HG03196 (cell line): ENCODE measurements around the gene TBC1D13.
"Not testable (repeated sequence)": the region's sequence is repeated elsewhere in the genome, so short reads cannot be mapped to it uniquely, and the experiment has no call there.

Experiments
- ATAC-seq: cut with Tn5 transposase; IDR thresholded peaks from one replicate; pipeline ENCODE4 v1.9.1; 2021; ENCODE audit not compliant: unreplicated experiment

TBC1D13 gene

DNA sequence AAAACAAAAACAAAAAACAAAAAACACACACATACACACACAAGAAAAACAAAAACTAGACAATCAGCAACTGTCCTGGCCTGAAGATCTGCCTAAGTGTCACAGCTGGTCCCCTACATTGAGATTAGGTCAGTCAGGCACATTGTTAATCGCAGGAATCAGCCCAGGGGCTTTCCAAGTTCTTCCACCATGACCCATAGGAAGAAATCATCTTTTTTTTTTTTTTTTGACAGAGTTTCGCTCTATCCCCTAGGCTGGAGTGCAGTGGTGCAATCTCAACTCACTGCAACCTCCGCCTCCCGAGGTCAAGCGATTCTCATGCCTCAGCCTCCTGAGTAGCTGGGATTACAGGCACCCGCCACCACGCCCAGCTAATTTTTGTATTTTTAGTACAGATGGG, 56.1 kb downstream of the TBC1D13 start:
- ATAC-seq = not testable (repeated sequence)

DNA sequence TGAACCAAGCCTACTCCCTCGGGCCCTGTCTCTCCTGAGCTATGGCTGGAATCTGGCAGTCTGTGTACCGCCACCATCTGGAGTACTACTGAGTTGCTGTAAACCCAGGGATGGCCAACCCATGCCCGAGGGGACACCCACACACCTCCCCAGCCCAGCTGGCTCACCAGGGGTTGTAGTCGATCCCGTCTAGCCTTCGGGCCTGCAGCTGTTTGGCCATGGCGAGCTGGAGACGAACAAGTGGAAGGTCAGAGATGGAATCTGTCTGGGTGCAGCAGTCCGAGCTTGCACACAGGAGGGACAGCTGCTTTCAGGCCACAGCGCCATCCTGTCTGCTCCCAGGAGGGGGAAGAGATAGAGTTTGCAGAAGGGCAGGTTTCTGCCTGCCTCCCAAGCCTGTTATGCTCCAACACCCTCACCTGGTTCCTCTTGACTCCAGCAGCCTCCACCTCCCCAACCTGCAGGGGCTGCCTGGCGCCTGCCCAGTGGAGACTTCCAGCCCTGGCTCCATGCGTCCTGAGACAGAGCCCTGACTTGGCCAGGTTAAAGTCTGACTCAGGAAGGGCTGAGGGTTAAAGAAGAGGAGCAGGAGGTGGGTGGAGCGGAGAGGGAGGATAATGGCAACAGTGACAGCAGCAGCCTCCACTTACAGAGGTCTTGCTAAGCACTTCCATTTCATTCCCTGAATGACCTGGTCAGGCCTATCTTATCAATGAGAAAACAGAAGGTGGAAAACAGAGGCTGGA, 58.3 kb downstream of the TBC1D13 start:
- no peak for ATAC-seq

DNA sequence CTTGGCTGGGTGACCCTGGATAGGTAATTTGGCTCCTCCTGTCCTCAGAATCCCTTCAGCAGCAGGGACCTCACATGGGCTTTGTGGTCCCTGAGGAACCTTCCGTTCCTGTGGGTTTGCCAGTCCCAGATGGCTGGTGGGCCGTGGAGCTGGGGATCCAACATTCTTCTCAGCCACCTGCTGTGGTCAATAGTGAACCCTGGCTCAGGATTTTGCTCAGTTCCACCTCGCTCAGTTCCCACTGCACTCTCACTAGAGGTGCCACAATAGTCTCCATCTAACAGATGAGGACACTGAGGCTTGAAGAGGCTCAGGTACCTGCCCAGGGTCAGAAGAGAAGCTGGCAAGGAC, 59.6 kb downstream of the TBC1D13 start:
- no peak for ATAC-seq

DNA sequence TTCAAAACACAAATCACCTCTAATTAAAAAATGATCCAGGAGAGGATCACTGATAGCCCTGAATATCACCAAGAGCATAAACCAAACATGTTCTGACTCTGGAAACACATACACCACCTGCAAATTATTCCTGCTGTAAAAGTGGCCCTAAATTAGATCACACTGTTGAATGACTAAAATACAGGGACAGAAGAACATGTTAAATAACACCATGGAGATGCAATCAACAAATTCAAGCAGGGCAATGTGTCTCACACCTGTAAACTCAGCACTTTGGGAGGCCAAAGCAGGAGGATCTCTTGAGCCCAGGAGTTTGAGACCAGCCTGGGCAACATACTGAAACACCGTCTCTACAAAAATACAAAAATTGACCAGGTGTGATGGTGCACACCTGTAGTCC, 60.8 kb downstream of the TBC1D13 start:
- no peak for ATAC-seq

DNA sequence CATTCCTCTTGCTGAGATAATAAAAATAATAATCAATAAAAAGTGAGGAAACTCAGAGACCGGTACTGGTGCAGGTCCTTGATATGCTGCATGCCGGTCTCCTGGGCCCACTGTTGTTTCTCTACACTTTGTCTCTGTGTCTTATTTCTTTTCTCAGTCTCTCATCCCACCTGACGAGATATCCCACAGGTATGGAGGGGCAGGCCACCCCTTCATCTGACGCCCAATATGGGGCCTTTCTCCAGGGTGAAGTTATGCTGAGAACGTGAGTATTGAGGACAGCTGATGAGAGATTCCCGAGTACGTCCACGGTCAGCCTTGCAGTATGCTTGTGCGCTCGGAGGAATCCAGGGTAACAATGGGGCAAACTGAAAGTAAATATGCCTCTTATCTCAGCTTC, 64.0 kb downstream of the TBC1D13 start:
- not testable (repeated sequence) for ATAC-seq

DNA sequence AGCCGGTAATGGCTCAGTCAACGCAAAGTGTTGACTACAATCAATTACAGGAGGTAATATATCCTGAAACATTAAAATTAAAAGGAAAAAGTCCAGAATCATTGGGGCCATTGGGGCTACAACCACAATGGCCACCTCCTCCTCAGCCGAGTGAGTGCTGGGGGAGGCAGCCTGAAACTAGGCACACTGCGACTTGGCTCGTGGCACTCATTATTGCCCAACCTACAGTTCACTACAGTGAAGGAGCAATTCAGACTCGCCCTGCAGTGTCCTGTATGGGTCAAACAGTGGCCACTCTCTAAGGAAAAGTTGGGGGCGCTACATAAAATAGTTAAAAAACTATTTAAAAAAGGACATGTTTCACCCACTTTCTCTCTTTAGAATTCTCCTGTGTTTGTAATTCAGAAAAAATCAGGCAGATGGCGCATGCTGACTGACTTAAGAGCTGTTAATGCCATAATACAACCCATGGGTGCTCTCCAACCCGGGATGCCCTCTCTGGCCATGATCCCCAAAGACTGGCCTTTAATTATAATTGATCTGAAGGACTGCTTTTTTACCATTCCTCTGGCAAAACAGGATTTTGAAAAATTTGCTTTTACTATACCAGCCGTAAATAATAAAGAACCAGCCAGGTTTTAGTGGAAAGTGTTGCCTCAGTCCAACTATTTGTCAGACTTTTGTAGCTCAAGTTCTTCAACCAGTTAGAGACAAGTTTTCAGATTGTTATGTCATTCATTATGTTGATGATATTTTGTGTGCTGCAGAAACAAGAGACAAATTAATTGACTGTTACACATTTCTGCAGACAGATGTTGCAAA, 64.9 kb downstream of the TBC1D13 start:
- not testable (repeated sequence) for ATAC-seq

DNA sequence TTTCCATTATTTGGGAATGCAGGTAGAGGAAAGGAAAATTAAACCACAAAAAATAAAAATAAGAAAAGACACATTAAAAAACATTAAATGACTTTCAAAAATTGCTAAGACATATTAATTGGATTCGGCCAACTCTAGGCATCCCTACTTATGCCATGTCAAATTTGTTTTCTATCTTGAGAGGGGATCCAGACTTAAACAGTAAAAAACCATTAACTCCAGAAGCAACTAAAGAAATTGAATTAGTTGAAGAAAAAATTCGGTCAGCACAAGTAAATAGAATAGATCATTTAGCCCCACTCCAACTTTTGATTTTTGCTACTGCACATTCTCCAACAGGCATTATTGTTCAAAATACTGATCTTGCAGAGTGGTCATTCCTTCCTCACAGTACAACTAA, 65.6 kb downstream of the TBC1D13 start:
- ATAC-seq = not testable (repeated sequence)

DNA sequence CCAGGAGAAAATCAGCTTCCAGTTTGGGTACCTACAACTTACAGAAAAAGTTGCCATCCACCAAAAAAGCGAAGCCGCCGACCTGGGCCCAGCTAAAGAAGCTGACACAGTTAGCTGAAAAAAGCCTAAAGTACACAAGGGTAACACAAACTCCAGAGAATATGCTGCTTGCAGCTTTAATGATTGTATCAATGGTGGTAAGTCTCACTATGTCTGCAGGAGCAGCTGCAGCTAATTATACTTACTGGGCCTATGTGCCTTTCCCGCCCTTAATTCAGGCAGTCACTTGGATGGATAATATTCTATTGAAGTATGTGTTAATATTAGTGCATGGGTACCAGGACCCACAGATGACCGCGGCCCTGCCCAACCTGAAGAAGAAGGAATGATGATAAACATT, 67.4 kb downstream of the TBC1D13 start:
- ATAC-seq = not testable (repeated sequence)

DNA sequence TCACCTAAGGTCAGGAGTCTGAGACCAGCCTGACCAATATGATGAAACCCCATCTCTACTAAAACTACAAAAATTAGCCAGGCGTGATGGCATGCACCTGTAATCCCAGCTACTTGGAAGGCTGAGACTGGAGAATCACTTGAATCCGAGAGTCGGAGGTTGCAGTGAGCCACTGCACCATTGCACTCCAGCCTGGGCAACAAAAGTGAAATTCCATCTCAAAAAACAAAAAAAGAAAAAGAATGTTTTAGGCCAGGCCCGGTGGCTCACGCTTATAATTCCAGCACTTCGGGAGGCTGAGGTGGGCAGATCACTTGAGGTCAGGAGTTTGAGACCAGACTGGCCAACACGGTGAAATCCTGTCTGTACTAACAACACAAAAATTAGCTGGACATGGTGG, 71.4 kb downstream of the TBC1D13 start:
- ATAC-seq = not testable (repeated sequence)
